Measurements from ENCODE around the gene CDV3.
"Not testable (repeated sequence)": the region's sequence is repeated elsewhere in the genome, so short reads cannot be mapped to it uniquely, and the experiment has no call there.

DNA sequence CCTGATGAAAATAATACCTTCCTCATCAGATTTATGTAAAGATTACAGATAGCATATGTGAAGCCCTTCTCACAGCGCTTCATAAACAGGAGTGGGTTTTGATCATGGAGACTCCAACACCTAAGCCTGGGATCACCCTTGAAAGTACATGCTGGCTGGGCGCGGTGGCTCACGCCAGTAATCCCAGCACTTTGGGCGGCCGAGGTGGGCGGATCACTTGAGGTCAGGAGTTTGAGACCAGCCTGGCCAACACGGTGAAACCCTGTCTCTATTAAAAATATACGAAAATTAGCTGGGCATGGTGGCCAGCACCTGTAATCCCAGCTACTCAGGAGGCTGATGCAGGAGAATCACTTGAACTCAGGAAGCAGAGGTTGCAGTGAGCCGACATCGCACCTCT, 36.4 kb upstream of the CDV3 start:
- TF ChIP-seq, protein P1, sequence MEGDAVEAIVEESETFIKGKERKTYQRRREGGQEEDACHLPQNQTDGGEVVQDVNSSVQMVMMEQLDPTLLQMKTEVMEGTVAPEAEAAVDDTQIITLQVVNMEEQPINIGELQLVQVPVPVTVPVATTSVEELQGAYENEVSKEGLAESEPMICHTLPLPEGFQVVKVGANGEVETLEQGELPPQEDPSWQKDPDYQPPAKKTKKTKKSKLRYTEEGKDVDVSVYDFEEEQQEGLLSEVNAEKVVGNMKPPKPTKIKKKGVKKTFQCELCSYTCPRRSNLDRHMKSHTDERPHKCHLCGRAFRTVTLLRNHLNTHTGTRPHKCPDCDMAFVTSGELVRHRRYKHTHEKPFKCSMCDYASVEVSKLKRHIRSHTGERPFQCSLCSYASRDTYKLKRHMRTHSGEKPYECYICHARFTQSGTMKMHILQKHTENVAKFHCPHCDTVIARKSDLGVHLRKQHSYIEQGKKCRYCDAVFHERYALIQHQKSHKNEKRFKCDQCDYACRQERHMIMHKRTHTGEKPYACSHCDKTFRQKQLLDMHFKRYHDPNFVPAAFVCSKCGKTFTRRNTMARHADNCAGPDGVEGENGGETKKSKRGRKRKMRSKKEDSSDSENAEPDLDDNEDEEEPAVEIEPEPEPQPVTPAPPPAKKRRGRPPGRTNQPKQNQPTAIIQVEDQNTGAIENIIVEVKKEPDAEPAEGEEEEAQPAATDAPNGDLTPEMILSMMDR (IDR thresholded peaks at IDR 0.05): not testable (repeated sequence)
- TF ChIP-seq POLR2A (IDR thresholded peaks at IDR 0.05): not testable (repeated sequence)
